Right lobe of liver (tissue), 6 donors: Measurements from ENCODE around the gene FURIN. TPM values are rescaled to one million over a fixed set of nuclear protein-coding genes. Genes with fewer than 3 reads are reported as not detected.

Experiments
- ATAC-seq, 4 donors: fragments of 200-7000 bp; cut with Tn5 transposase; one replicate each; pipeline ENCODE4 v1.9.1; 2020; ENCODE audit warnings: mild to moderate bottlenecking in 4 of 4, moderate library complexity in 4 of 4
- DNase-seq, 3 donors: peaks; one replicate each; pipeline ENCODE4 v3.0.0-alpha.2; 2020
- H3K27ac ChIP-seq, 3 donors: fragments of 200-600 bp; one replicate each; pipeline ENCODE4 v1.8.0; 2022
- H3K27me3 ChIP-seq, 2 donors: fragments of 200-600 bp; one replicate each; pipeline ENCODE4 v1.8.0; 2022
- H3K36me3 ChIP-seq, 4 donors: fragments of 200-600 bp; sonication (generic) in 1 of 4; one replicate each; pipeline versions ENCODE4 v1.5.1 to v1.8.0; 2017 to 2022; ENCODE audit warnings: control low read depth in 1 of 4
- H3K4me1 ChIP-seq, 4 donors: fragments of 200-600 bp; sonication (generic) in 1 of 4; one replicate each; pipeline versions ENCODE4 v1.5.1 to v1.8.0; 2017 to 2022; ENCODE audit warnings: control low read depth in 1 of 4
- H3K4me3 ChIP-seq, 3 donors: fragments of 200-600 bp; one replicate each; pipeline ENCODE4 v1.8.0; 2022
- H3K9me3 ChIP-seq, 4 donors: fragments of 200-600 bp; sonication (generic) in 1 of 4; one replicate each; pipeline versions ENCODE4 v1.5.1 to v1.8.0; 2017 to 2022; ENCODE audit warnings: control low read depth in 1 of 4
- CTCF ChIP-seq, 4 donors: fragments of 200-600 bp in 3 of 4; fragments of 450-650 bp in 1 of 4; IDR thresholded peaks; one replicate each; pipeline versions ENCODE4 v1.5.1 to v1.8.0; 2016 to 2022; ENCODE audit warnings: antibody characterized with exemption in 4 of 4, mild to moderate bottlenecking in 2 of 4
- POLR2A ChIP-seq: fragments of 450-650 bp; IDR thresholded peaks from one replicate; pipeline ENCODE4 v1.6.1; 2017; ENCODE audit warnings: antibody characterized with exemption, mild to moderate bottlenecking
- WGBS: methylation state at CpG from one replicate; pipeline ENCODE4 v1.1.6; 2018; ENCODE audit warnings: low coverage, low lambda C conversion rate; ENCODE audit not compliant: insufficient coverage; ENCODE audit errors: missing lambda C conversion rate; 5-methylcytosine and 5-hydroxymethylcytosine counted together
- intact Hi-C, 2 donors: fragments of 100-400 bp; cut with DNase I; formaldehyde crosslinking; loops; one replicate each; pipeline versions ENCODE4 v1.11.2 to v1.14.1; 2022
- total RNA-seq, 6 experiments: library from RNA; depleted of rRNA in 2 of 6; stranded (reverse); fragments of >200 nt in 2 of 6; fragmentation: NEBNext Ultra II Directional in 3 of 6; extraction: Animal tissue kit (Norgen Biotek cat#: 25700) in 3 of 6; gene quantifications; one replicate each; pipeline versions ENCODE4 v1.1.0 to v1.2.4, GENCODE V29; 2016 to 2023
- donor health status: DM: no; HTN: yes; CAD: no.
- donor health status: DM: no; HTN: no; CAD: no.
- donor health status: DM: no; HTN: no; CAD: no.
- donor health status: DM: no; HTN: yes; CAD: no.
- donor health status: DM: no; HTN: yes; CAD: no.

FURIN gene
- total RNA-seq, 6 experiments from 2014 or later, result 122 to 232 (median 189) TPM

- Histone ChIP-seq H3K27ac (peak overlapping the region; percentile 25 to 69 (median 25)), H3K4me1 (peaks cover 0 to 37% (median 15%) of the 10 kb centered on the region in 4 donors), H3K4me3 (no peak overlapping the region), H3K36me3 (no peaks in the 10 kb centered on the region), H3K9me3 (no peaks in the 10 kb centered on the region), H3K27me3 (no peaks in the 10 kb centered on the region)
- DNase-seq (no peak), ATAC-seq (peak in 1 of 4 donors; percentile 2)
- 81% methylated on average over 4 of the region's 8 CpGs for WGBS
- intact Hi-C loops, result no loop called here
- TF ChIP-seq CTCF (IDR thresholded peaks at IDR 0.05) (no peak), POLR2A (no peak)
Observed at GRCh38 chr15:90857337-90857736, 11.1 kb upstream of the FURIN start.

GRCh38 chr15:90857883-90858443 is 10.4 kb upstream of the FURIN start:
- Histone ChIP-seq H3K4me3 (no peak overlapping the region), H3K27ac (peak overlapping the region; percentile 25 to 69 (median 48)), H3K27me3 (no peaks in the 10 kb centered on the region), H3K36me3 (no peaks in the 10 kb centered on the region), H3K9me3 (no peaks in the 10 kb centered on the region), H3K4me1 (peaks cover 0 to 43% (median 18%) of the 10 kb centered on the region in 4 donors)
- no peak for DNase-seq
- intact Hi-C loops, result no loop called here
- 55% methylated on average over 7 of the region's 8 CpGs for WGBS
- peak in 2 of 4 donors; percentile 3 to 31 for ATAC-seq
- TF ChIP-seq CTCF (IDR thresholded peaks at IDR 0.05) (no peak), POLR2A (no peak)

GRCh38 chr15:90859234-90860131 is 8.9 kb upstream of the FURIN start:
- intact Hi-C loops, result no loop called here
- Histone ChIP-seq H3K27ac (peak overlapping the region; percentile 78 to 94 (median 91)), H3K9me3 (no peaks in the 10 kb centered on the region), H3K4me1 (peaks cover 0 to 55% (median 25%) of the 10 kb centered on the region in 4 donors), H3K4me3 (no peak overlapping the region), H3K36me3 (no peaks in the 10 kb centered on the region), H3K27me3 (no peaks in the 10 kb centered on the region)
- TF ChIP-seq POLR2A (no peak), CTCF (IDR thresholded peaks at IDR 0.05) (peak; percentile 51 to 73 (median 64))
- DNase-seq (peak in 2 of 3 donors; percentile 84 to 85), ATAC-seq (peak; percentile 53 to 60 (median 58))
- WGBS, result 16% methylated on average over 10 of the region's 10 CpGs

GRCh38 chr15:90860450-90860849 is 7.9 kb upstream of the FURIN start:
- Histone ChIP-seq H3K27ac (peak overlapping the region; percentile 64 to 94 (median 91)), H3K4me3 (no peak overlapping the region), H3K27me3 (no peaks in the 10 kb centered on the region), H3K4me1 (peaks cover 0 to 63% (median 29%) of the 10 kb centered on the region in 4 donors), H3K36me3 (no peaks in the 10 kb centered on the region), H3K9me3 (no peaks in the 10 kb centered on the region)
- ATAC-seq (peak; percentile 20 to 64 (median 48)), DNase-seq (peak in 1 of 3 donors; percentile 86)
- intact Hi-C loops, result no loop called here
- TF ChIP-seq CTCF (IDR thresholded peaks at IDR 0.05) (no peak), POLR2A (no peak)
- WGBS, result 26% methylated on average over 7 of the region's 7 CpGs
